ENCODE data around the gene HGFAC. TPM values are rescaled to one million over a fixed set of nuclear protein-coding genes. Genes with fewer than 3 reads are reported as not detected.

The HGFAC gene
- total RNA-seq, 3 donors from 2014 or later = 0.95 TPM; not detected in 2

- DNase-seq = no peak
- intact Hi-C loops (cut with DNase I, micrococcal nuclease) = no loop called here
Observed at GRCh38 chr4:3486541-3487540, 45.1 kb downstream of the HGFAC start.

GRCh38 chr4:3487861-3488260 is 46.1 kb downstream of the HGFAC start:
- ATAC-seq = no peak
- intact Hi-C loops (cut with DNase I, micrococcal nuclease) = no loop called here
- H3K4me3 ChIP-seq = no peak overlapping the region
- DNase-seq = no peak
- H3K9me3 ChIP-seq = no peaks in the 10 kb centered on the region
- TF ChIP-seq, protein P1, sequence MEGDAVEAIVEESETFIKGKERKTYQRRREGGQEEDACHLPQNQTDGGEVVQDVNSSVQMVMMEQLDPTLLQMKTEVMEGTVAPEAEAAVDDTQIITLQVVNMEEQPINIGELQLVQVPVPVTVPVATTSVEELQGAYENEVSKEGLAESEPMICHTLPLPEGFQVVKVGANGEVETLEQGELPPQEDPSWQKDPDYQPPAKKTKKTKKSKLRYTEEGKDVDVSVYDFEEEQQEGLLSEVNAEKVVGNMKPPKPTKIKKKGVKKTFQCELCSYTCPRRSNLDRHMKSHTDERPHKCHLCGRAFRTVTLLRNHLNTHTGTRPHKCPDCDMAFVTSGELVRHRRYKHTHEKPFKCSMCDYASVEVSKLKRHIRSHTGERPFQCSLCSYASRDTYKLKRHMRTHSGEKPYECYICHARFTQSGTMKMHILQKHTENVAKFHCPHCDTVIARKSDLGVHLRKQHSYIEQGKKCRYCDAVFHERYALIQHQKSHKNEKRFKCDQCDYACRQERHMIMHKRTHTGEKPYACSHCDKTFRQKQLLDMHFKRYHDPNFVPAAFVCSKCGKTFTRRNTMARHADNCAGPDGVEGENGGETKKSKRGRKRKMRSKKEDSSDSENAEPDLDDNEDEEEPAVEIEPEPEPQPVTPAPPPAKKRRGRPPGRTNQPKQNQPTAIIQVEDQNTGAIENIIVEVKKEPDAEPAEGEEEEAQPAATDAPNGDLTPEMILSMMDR (IDR thresholded peaks at IDR 0.05) = no peak
- peaks cover 12% of the 10 kb centered on the region for H3K4me1 ChIP-seq (ENCODE audit: low read depth)
- H3K36me3 ChIP-seq (ENCODE audit: low read depth) = no peaks in the 10 kb centered on the region

More at GRCh38 chr4:3486541-3487540, 45.1 kb downstream of the HGFAC start:
- H3K9me3 ChIP-seq = no peaks in the 10 kb centered on the region
- no peaks in the 10 kb centered on the region for H3K36me3 ChIP-seq (ENCODE audit: low read depth)
- TF ChIP-seq, protein P1 (IDR thresholded peaks at IDR 0.05) = no peak
- peaks cover 16% of the 10 kb centered on the region for H3K4me1 ChIP-seq (ENCODE audit: low read depth)
- no peak for ATAC-seq
- no peak overlapping the region for H3K4me3 ChIP-seq

GRCh38 chr4:3488820-3489219 is 47.1 kb downstream of the HGFAC start:
- peaks cover 12% of the 10 kb centered on the region for H3K4me1 ChIP-seq (ENCODE audit: low read depth)
- H3K36me3 ChIP-seq (ENCODE audit: low read depth) = no peaks in the 10 kb centered on the region
- no peak for DNase-seq
- intact Hi-C loops (cut with DNase I, micrococcal nuclease) = no loop called here
- ATAC-seq = no peak
- TF ChIP-seq, protein P1 (IDR thresholded peaks at IDR 0.05) = no peak
- no peak overlapping the region for H3K4me3 ChIP-seq
- H3K9me3 ChIP-seq = no peaks in the 10 kb centered on the region

- Histone ChIP-seq H3K4me1 (ENCODE audit: low read depth) (peaks cover 9% of the 10 kb centered on the region), H3K36me3 (ENCODE audit: low read depth) (no peaks in the 10 kb centered on the region), H3K4me3 (no peak overlapping the region), H3K9me3 (no peaks in the 10 kb centered on the region)
- ATAC-seq (no peak), DNase-seq (no peak)
- intact Hi-C loops (cut with DNase I, micrococcal nuclease) = no loop called here
- TF ChIP-seq, protein P1 (IDR thresholded peaks at IDR 0.05) = no peak
Observed at GRCh38 chr4:3489451-3489962, 47.7 kb downstream of the HGFAC start.

DNA sequence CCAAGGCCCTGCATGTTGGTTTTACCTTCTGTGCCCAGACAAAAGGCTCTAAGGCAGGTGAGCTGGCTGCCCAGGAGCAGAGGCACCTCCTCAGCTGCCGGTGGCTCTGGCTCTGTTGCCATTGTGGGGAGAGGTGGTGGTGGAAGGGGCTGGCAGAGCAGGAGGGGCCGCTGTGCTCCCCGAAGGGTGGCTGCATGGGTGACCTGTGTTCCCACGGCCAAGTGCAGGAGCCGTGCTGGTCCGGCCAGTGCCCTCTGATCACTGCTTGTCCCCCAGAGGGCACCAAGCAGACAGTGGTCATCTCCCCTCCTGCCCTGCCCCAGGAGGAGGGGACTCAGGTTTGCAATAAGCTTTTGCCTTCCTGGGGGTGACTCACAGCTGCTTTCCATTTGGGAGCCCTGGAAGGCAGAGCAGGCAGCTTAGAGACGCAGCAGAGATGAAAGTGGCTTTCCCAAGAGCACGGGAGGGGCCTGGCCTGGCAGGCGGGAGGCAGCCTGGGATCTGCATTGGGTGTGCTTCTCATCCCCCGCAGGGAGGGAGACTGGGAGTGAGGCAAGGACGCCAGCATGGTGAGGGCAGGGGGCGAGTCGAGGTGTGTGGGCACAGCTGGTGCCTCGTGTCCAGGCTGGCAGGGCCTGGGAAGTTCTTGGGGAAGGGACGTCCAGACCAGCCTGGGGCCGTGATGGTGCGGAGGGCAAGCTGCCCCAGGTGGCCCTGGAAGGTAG is 50.1 kb downstream of the HGFAC start:
- ATAC-seq (no peak), DNase-seq (no peak)
- TF ChIP-seq, protein P1 (IDR thresholded peaks at IDR 0.05) = no peak
- Histone ChIP-seq H3K4me1 (ENCODE audit: low read depth) (no peaks in the 10 kb centered on the region), H3K9me3 (no peaks in the 10 kb centered on the region), H3K36me3 (ENCODE audit: low read depth) (no peaks in the 10 kb centered on the region), H3K4me3 (no peak overlapping the region)
- intact Hi-C loops (cut with DNase I, micrococcal nuclease) = no loop called here
